ENCODE measurements around the gene FOXD2.

The FOXD2 gene

GRCh38 chr1:47469390-47469759 is 31.5 kb downstream of the FOXD2 start:
- no peak for DNase-seq

GRCh38 chr1:47469910-47470309 is 32.1 kb downstream of the FOXD2 start:
- no peak for DNase-seq

GRCh38 chr1:47471163-47471562 is 33.3 kb downstream of the FOXD2 start:
- DNase-seq = no peak

- no peak for DNase-seq
Measured at GRCh38 chr1:47474278-47475193, 36.7 kb downstream of the FOXD2 start.

GRCh38 chr1:47477595-47478080 is 39.8 kb downstream of the FOXD2 start:
- DNase-seq = no peak

GRCh38 chr1:47478090-47478489 is 40.2 kb downstream of the FOXD2 start:
- no peak for DNase-seq

GRCh38 chr1:47479664-47480063 is 41.8 kb downstream of the FOXD2 start:
- DNase-seq = no peak

- no peak for DNase-seq
Measured at GRCh38 chr1:47481936-47482335, 44.1 kb downstream of the FOXD2 start.

GRCh38 chr1:47482786-47483185 is 44.9 kb downstream of the FOXD2 start:
- no peak for DNase-seq

- no peak for DNase-seq
Measured at GRCh38 chr1:47483651-47484050, 45.8 kb downstream of the FOXD2 start.

- no peak for DNase-seq
Measured at GRCh38 chr1:47485817-47486216, 48.0 kb downstream of the FOXD2 start.

GRCh38 chr1:47487332-47487731 is 49.5 kb downstream of the FOXD2 start:
- DNase-seq = no peak

- no peak for DNase-seq
Measured at GRCh38 chr1:47487850-47488450, 50.1 kb downstream of the FOXD2 start.
